SK-N-MC (cell line): ENCODE results near the gene EGFL8.

Experiments
- DNase-seq: peaks from one replicate; pipeline ENCODE4 v3.0.0-alpha.2; 2011; ENCODE audit warnings: low read depth, low spot score
- H3K27ac ChIP-seq: fragments of 200-600 bp; sonication (generic); 2 replicates; pipeline ENCODE4 v1.5.1; 2016; ENCODE audit warnings: mixed run types
- H3K36me3 ChIP-seq: fragments of 200-600 bp; sonication (generic); 2 replicates; pipeline ENCODE4 v1.6.1; 2017; ENCODE audit warnings: antibody characterized with exemption, low read length, mixed read lengths; ENCODE audit not compliant: insufficient read depth
- H3K4me3 ChIP-seq: fragments of 200-600 bp; sonication (generic); 2 replicates; pipeline ENCODE4 v1.5.1; 2016
- H3K9ac ChIP-seq: fragments of 200-600 bp; sonication (generic); 2 replicates; pipeline ENCODE4 v1.8.0; 2017; ENCODE audit warnings: mixed run types, mixed read lengths; ENCODE audit not compliant: insufficient read length
- H3K9me3 ChIP-seq: fragments of 200-600 bp; sonication (generic); 2 replicates; pipeline ENCODE4 v1.6.1; 2017; ENCODE audit warnings: low read depth, mild to moderate bottlenecking, antibody characterized with exemption, low read length, moderate library complexity, mixed read lengths
- EZH2 ChIP-seq: fragments of 200-600 bp; sonication (generic); IDR thresholded peaks from one replicate; pipeline ENCODE4 v1.6.1; 2017; ENCODE audit warnings: antibody characterized with exemption
- FOXP2 ChIP-seq: optimal IDR thresholded peaks from 2 replicates; pipeline ENCODE3; 2011; ENCODE audit warnings: mild to moderate bottlenecking, moderate library complexity; ENCODE audit not compliant: insufficient read depth; ENCODE audit errors: extremely low read length, control extremely low read depth
- POLR2AphosphoS5 ChIP-seq: IDR thresholded peaks from 2 replicates; pipeline ENCODE4 v1.6.1; 2012; ENCODE audit warnings: mild to moderate bottlenecking, low read depth, low read length, borderline replicate concordance

The EGFL8 gene

GRCh38 chr6:32149092-32149755 lies 15.2 kb upstream of the EGFL8 start:
- no peak overlapping the region for H3K27ac ChIP-seq
- no peak overlapping the region for H3K4me3 ChIP-seq
- DNase-seq = no peak
- H3K9ac ChIP-seq = no peak overlapping the region
- TF ChIP-seq EZH2 = no peak
- no peak for TF ChIP-seq POLR2AphosphoS5
- no peak for TF ChIP-seq FOXP2
- H3K36me3 ChIP-seq = no peaks in the 10 kb centered on the region
- H3K9me3 ChIP-seq = no peaks in the 10 kb centered on the region

DNA sequence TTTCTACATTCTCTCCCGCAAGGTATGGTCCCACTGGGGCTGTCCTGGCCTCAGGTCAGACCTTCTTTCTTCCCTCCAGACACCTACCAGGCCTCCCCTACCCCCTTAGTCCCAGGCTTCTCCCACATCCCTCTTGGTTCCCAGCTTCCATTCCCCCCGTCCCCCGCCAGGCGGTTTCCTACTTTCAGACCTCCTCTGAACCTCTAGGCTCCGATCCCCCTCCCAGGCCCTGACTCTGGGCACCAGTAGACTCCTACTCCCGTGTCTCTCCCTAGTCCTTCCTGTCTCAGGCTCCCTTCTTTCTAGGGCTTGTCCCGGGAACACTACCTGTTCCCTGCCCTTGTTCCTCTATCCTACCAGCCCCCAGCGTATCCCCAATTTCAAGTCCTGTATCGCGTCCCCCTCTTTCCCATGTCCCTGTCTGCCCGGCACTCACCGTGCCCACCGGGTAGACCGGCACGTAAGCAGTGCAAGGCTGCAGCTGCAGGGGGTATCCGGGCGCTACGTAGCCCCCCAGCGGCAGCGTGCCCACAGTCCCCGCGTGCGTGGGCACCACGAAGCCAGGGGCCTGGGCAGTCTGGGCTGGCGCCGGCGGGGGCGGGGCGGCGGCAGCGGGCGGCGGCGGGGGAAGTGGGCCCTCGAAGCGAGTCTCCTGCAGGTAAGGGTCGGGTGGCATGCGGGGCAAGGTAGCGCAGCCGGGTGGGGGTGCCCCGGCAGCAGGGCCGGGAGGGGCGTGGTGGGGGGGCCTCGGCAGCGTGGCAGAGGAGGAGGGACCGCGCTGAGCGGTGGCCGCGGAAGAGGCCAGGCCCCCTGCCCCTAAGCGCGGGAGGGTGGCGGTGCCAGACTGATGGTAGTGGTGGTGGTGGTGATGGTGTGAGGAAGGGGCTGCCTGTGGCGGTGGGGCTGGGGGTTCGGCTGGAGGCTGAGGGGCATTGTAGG lies 14.2 kb upstream of the EGFL8 start:
- Histone ChIP-seq H3K4me3 (no peak overlapping the region), H3K27ac (no peak overlapping the region), H3K9ac (no peak overlapping the region), H3K36me3 (no peaks in the 10 kb centered on the region), H3K9me3 (no peaks in the 10 kb centered on the region)
- DNase-seq = no peak
- TF ChIP-seq POLR2AphosphoS5 = no peak
- no peak for TF ChIP-seq FOXP2
- no peak for TF ChIP-seq EZH2

- Histone ChIP-seq H3K4me3 (no peak overlapping the region), H3K36me3 (peaks cover 7% of the 10 kb centered on the region; the same call in 1 of the 2 replicates), H3K27ac (no peak overlapping the region), H3K9ac (no peak overlapping the region), H3K9me3 (no peaks in the 10 kb centered on the region)
- no peak for TF ChIP-seq POLR2AphosphoS5
- TF ChIP-seq EZH2 = no peak
- no peak for TF ChIP-seq FOXP2
- no peak for DNase-seq
Observed at GRCh38 chr6:32151181-32151862, 13.1 kb upstream of the EGFL8 start.

DNA sequence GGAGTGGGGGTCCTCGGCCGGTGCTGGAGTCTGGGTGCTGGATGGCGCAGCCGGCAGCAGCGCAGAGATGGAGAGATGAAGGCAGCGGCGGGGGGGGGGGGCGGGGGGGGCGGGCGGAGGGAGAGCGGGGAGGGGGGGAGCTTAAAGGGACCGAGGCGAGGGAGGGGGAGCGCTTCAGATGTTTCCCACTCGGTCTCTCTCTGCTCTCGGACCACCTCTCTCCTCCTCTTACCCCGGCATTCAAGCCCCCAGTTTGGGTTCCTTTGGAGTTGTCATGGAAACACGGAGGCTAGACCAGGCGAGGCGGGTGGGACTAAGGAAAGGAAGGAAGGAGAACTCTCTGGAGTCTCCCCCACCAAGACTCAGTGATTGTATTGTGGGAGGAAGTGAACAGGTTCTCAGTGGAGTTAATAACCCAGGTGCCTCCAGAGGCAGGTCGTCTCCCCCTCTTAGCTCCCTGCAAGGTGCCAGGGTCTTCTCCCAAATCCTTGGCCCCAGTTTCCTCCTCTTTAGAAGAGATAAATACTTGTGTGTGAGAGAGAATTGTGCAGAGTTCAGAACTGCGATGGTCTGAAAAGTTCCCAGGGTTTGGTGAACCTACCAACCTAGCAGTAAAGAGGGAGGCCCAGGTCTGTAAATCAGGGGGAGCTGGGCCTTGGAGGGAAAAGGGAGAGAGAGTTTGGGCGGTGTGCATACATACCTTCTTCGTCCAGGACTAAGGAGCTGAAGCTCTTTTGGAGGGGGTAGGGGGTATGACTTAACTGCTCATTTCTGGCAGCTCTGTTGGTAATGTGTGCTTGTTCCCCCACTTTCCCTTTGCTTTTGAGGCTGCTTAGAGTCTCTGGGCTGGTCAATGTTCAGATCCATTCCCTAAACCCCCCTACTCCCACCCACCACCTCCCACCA lies 12.3 kb upstream of the EGFL8 start, which contains the start of gene PRRT1:
TSS of gene PRRT1 (minus strand) at position 77 of the 906 bp plus-strand sequence. CDS start 112 bp downstream, outside the sequence.
- DNase-seq = no peak
- Histone ChIP-seq H3K9me3 (no peaks in the 10 kb centered on the region), H3K27ac (peak within 1 kb of the TSS; percentile 85), H3K4me3 (peak within 1 kb of the TSS; percentile 94), H3K36me3 (peaks cover 15% of the 10 kb centered on the region), H3K9ac (peak within 1 kb of the TSS; percentile 90)
- 0 out of 2 replicates have a peak, but pooled peaks have one; percentile 33 for TF ChIP-seq POLR2AphosphoS5
- no peak for TF ChIP-seq EZH2

GRCh38 chr6:32152769-32153563 lies 11.4 kb upstream of the EGFL8 start:
- H3K27ac ChIP-seq = peak overlapping the region; percentile 85
- H3K36me3 ChIP-seq = peaks cover 23% of the 10 kb centered on the region
- TF ChIP-seq FOXP2 (no peak), POLR2AphosphoS5 (no peak), EZH2 (no peak)
- no peak for DNase-seq
- peak overlapping the region; percentile 94 for H3K4me3 ChIP-seq
- H3K9me3 ChIP-seq = no peaks in the 10 kb centered on the region
- H3K9ac ChIP-seq = peak overlapping the region; percentile 90

- H3K27ac ChIP-seq = peak within 1 kb of the TSS; percentile 85
- H3K36me3 ChIP-seq = peaks cover 32% of the 10 kb centered on the region
- DNase-seq = no peak
- peak; percentile 21 for TF ChIP-seq POLR2AphosphoS5
- TF ChIP-seq EZH2 = no peak
- peak; percentile 82 for TF ChIP-seq FOXP2
- no peaks in the 10 kb centered on the region for H3K9me3 ChIP-seq
- peak within 1 kb of the TSS; percentile 90 for H3K9ac ChIP-seq
- peak within 1 kb of the TSS; percentile 94 for H3K4me3 ChIP-seq
Observed at GRCh38 chr6:32153564-32154513, 10.6 kb upstream of the EGFL8 start, which contains the start of gene PPT2. Gene PPT2 (plus strand): TSS chr6:32154141. CDS start chr6:32154595, 454 bp downstream.
